Raji (cell line): ENCODE measurements around the gene COL11A1.

Source experiments
- POLR2A ChIP-seq: IDR thresholded peaks from 2 replicates; pipeline ENCODE4 v1.6.1; 2011; ENCODE audit warnings: low read depth, low read length, control low read depth; ENCODE audit not compliant: insufficient read depth

COL11A1 gene

GRCh38 chr1:102970496-102971078 lies 137.7 kb downstream of the COL11A1 start:
- no peak for TF ChIP-seq POLR2A

- TF ChIP-seq POLR2A = no peak
Observed at GRCh38 chr1:102967786-102968185, 140.5 kb downstream of the COL11A1 start.

- TF ChIP-seq POLR2A = no peak
Observed at GRCh38 chr1:102961549-102961948, 146.8 kb downstream of the COL11A1 start.

GRCh38 chr1:102954576-102954975 lies 153.7 kb downstream of the COL11A1 start:
- TF ChIP-seq POLR2A = no peak

GRCh38 chr1:102952400-102952799 lies 155.9 kb downstream of the COL11A1 start:
- TF ChIP-seq POLR2A = no peak

- TF ChIP-seq POLR2A = no peak
Observed at GRCh38 chr1:102942324-102942723, 166.0 kb downstream of the COL11A1 start.

- no peak for TF ChIP-seq POLR2A
Observed at GRCh38 chr1:102941366-102941947, 166.9 kb downstream of the COL11A1 start.

- no peak for TF ChIP-seq POLR2A
Observed at GRCh38 chr1:102937401-102937800, 170.9 kb downstream of the COL11A1 start.

GRCh38 chr1:102919659-102920058 lies 188.7 kb downstream of the COL11A1 start:
- TF ChIP-seq POLR2A = no peak

GRCh38 chr1:102901996-102902395 lies 206.3 kb downstream of the COL11A1 start:
- no peak for TF ChIP-seq POLR2A

- TF ChIP-seq POLR2A = no peak
Observed at GRCh38 chr1:102899935-102900334, 208.4 kb downstream of the COL11A1 start.

GRCh38 chr1:102897557-102897956 lies 210.8 kb downstream of the COL11A1 start:
- TF ChIP-seq POLR2A = no peak

GRCh38 chr1:102896771-102897170 lies 211.6 kb downstream of the COL11A1 start:
- TF ChIP-seq POLR2A = no peak

GRCh38 chr1:102896286-102896685 lies 212.0 kb downstream of the COL11A1 start:
- TF ChIP-seq POLR2A = no peak

GRCh38 chr1:102891868-102892625 lies 216.3 kb downstream of the COL11A1 start:
- no peak for TF ChIP-seq POLR2A

- no peak for TF ChIP-seq POLR2A
Observed at GRCh38 chr1:102886638-102887037, 221.7 kb downstream of the COL11A1 start.
